ENCODE data around the gene MED16. TPM values are rescaled to one million over a fixed set of nuclear protein-coding genes. Genes with fewer than 3 reads are reported as not detected.
A peak's percentile ranks its signal among the peaks of the same experiment; 100 is the strongest.
"Not testable (repeated sequence)": the region's sequence is repeated elsewhere in the genome, so short reads cannot be mapped to it uniquely, and the experiment has no call there.

The MED16 gene
- total RNA-seq, 1 donor from 2014 or later: 55.7 TPM

DNA sequence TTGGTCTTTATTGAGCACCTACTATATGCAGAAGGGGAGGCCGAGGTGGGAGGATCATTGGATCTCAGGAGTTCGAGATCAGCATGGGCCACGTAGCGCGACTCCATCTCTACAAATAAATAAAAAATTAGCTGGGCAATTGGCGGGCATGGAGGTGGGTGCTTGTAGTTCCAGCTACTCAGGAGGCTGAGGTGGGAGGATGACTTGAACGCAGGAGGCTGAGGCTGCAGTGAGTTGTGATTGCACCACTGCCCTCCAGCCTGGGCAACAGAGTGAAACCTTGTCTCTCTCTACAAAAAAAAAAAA is 29.7 kb downstream of the MED16 start:
- H3K27ac Mint-ChIP-seq: no peak overlapping the region
- intact Hi-C loops (cut with micrococcal nuclease): loop anchor here (2.0 to 5.0 kb wide), 3 partner anchors 30 to 119 kb away; partner anchors contain the start of genes MED16, RNU6-9 and WDR18
- H3K27me3 Mint-ChIP-seq (ENCODE audit: low read depth): peaks cover 6% of the 10 kb centered on the region
- DNase-seq (ENCODE audit: low spot score): no peak
- H3K9me3 Mint-ChIP-seq: no peaks in the 10 kb centered on the region
- H3K36me3 Mint-ChIP-seq (ENCODE audit: low read depth): peaks cover 5% of the 10 kb centered on the region
- peak overlapping the region; percentile 49 for H3K4me3 Mint-ChIP-seq (ENCODE audit: low read depth)
- peaks cover 9% of the 10 kb centered on the region for H3K4me1 Mint-ChIP-seq (ENCODE audit: low read depth)

GRCh38 chr19:862581-863314 is 30.2 kb downstream of the MED16 start:
- Mint-ChIP-seq H3K4me3 (ENCODE audit: low read depth) (peak overlapping the region; percentile 49), H3K36me3 (ENCODE audit: low read depth) (peaks cover 5% of the 10 kb centered on the region), H3K4me1 (ENCODE audit: low read depth) (peaks cover 9% of the 10 kb centered on the region), H3K27ac (no peak overlapping the region), H3K9me3 (no peaks in the 10 kb centered on the region), H3K27me3 (ENCODE audit: low read depth) (peaks cover 6% of the 10 kb centered on the region)
- intact Hi-C loops (cut with micrococcal nuclease): loop anchor here (2.0 to 5.0 kb wide), 3 partner anchors 30 to 120 kb away; partner anchors contain the start of genes MED16, RNU6-9 and WDR18
- peak; percentile 76 for DNase-seq (ENCODE audit: low spot score)

DNA sequence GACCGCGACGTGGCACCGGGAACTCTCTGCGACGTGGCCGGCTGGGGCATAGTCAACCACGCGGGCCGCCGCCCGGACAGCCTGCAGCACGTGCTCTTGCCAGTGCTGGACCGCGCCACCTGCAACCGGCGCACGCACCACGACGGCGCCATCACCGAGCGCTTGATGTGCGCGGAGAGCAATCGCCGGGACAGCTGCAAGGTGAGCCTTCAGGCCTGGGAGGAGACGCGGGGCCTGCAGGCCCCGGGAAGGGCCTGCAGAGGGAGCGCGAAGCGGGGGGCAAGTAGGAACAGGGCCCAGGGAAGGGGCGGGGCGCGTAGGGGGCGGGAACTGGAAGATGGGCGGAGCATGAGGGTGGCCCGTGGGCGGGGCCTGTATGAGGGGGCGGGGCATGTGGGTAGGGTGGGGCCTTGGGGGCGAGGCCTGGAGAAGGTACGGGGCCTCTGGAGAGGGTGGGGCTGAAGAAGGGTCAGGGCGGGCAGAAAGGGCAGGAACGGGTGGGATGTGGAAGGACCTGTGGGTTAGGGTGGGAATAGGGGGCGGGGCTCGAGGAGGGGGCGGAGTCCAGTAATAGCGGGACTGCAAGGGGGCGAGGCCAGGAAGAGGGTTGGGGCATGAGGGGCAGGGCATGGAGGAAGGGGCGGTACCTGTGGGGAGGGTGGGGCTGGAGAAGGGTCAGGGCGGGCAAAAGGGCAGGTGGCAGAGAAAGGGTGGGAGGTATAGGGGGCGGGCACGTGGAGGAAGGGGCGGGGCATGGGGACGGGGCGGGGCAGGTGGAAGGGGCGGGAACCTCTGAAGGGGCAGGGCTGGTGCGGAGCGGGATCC is 31.0 kb downstream of the MED16 start:
- Mint-ChIP-seq H3K27ac (no peak overlapping the region), H3K4me1 (ENCODE audit: low read depth) (peaks cover 9% of the 10 kb centered on the region), H3K4me3 (ENCODE audit: low read depth) (no peak overlapping the region), H3K36me3 (ENCODE audit: low read depth) (no peaks in the 10 kb centered on the region), H3K9me3 (no peaks in the 10 kb centered on the region), H3K27me3 (ENCODE audit: low read depth) (peaks cover 6% of the 10 kb centered on the region)
- peak; percentile 45 for DNase-seq (ENCODE audit: low spot score)
- intact Hi-C loops (cut with micrococcal nuclease): loop anchor here (2.0 to 5.0 kb wide), 3 partner anchors 31 to 120 kb away; partner anchors contain the start of genes MED16, RNU6-9 and WDR18

GRCh38 chr19:861141-861755 is 31.7 kb downstream of the MED16 start:
- Mint-ChIP-seq H3K9me3 (no peaks in the 10 kb centered on the region), H3K4me3 (ENCODE audit: low read depth) (no peak overlapping the region), H3K27me3 (ENCODE audit: low read depth) (peaks cover 6% of the 10 kb centered on the region), H3K4me1 (ENCODE audit: low read depth) (peaks cover 9% of the 10 kb centered on the region), H3K27ac (no peak overlapping the region), H3K36me3 (ENCODE audit: low read depth) (no peaks in the 10 kb centered on the region)
- DNase-seq (ENCODE audit: low spot score): no peak
- intact Hi-C loops (cut with micrococcal nuclease): loop anchor here (5.0 kb wide), 1 partner anchor 121 kb away; the partner anchor contains the start of gene WDR18

GRCh38 chr19:858868-859843 is 33.8 kb downstream of the MED16 start, which contains the start of gene CFD:
CFD (plus strand) TSS chr19:859664; CDS start chr19:859690, 26 bp downstream.
- Mint-ChIP-seq H3K36me3 (ENCODE audit: low read depth) (no peaks in the 10 kb centered on the region), H3K27me3 (ENCODE audit: low read depth) (peaks cover 6% of the 10 kb centered on the region), H3K27ac (no peak within 1 kb of the TSS), H3K4me1 (ENCODE audit: low read depth) (peaks cover 9% of the 10 kb centered on the region), H3K9me3 (no peaks in the 10 kb centered on the region), H3K4me3 (ENCODE audit: low read depth) (peak within 1 kb of the TSS; percentile 13)
- DNase-seq (ENCODE audit: low spot score): no peak
- intact Hi-C loops (cut with micrococcal nuclease): no loop called here

DNA sequence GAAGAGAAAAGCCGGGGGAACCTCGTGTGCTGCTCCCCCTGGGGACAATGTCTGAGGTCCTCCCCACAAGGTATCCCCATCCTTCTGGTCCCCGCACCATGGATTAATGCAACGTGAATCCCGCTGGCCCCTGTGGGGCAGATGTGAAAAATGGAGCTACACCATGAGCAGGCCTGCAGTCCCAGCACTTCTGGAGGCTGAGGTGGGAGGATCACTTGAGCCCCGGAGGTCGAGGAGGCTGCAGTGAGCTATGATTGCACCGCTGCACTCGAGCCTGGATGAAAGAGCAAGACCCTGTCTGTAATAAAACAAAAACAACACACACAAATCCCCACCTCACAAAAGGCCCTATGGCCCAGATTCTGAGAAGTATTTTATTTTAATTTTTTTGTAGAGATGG is 34.7 kb downstream of the MED16 start:
- H3K36me3 Mint-ChIP-seq (ENCODE audit: low read depth): no peaks in the 10 kb centered on the region
- no peaks in the 10 kb centered on the region for H3K9me3 Mint-ChIP-seq
- intact Hi-C loops (cut with micrococcal nuclease): no loop called here
- no peak for DNase-seq (ENCODE audit: low spot score)
- H3K4me3 Mint-ChIP-seq (ENCODE audit: low read depth): no peak overlapping the region
- no peak overlapping the region for H3K27ac Mint-ChIP-seq
- H3K4me1 Mint-ChIP-seq (ENCODE audit: low read depth): peaks cover 6% of the 10 kb centered on the region
- peaks cover 6% of the 10 kb centered on the region for H3K27me3 Mint-ChIP-seq (ENCODE audit: low read depth)

DNA sequence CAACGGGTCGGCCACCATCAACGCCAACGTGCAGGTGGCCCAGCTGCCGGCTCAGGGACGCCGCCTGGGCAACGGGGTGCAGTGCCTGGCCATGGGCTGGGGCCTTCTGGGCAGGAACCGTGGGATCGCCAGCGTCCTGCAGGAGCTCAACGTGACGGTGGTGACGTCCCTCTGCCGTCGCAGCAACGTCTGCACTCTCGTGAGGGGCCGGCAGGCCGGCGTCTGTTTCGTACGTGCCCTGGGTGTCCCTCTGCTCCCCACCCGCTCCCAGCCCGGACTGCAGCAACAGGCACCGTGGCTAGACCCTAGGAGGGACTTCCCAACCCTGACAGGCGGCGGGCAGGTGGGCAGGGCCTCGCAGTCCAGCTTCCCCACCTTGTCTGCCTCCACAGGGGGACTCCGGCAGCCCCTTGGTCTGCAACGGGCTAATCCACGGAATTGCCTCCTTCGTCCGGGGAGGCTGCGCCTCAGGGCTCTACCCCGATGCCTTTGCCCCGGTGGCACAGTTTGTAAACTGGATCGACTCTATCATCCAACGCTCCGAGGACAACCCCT is 37.3 kb downstream of the MED16 start:
- Mint-ChIP-seq H3K27me3 (ENCODE audit: low read depth) (peaks cover 6% of the 10 kb centered on the region), H3K4me3 (ENCODE audit: low read depth) (no peak overlapping the region), H3K9me3 (no peaks in the 10 kb centered on the region), H3K27ac (no peak overlapping the region), H3K4me1 (ENCODE audit: low read depth) (no peaks in the 10 kb centered on the region), H3K36me3 (ENCODE audit: low read depth) (no peaks in the 10 kb centered on the region)
- intact Hi-C loops (cut with micrococcal nuclease): no loop called here
- no peak for DNase-seq (ENCODE audit: low spot score)

GRCh38 chr19:855142-855541 is 37.8 kb downstream of the MED16 start:
- Mint-ChIP-seq H3K4me1 (ENCODE audit: low read depth) (no peaks in the 10 kb centered on the region), H3K4me3 (ENCODE audit: low read depth) (no peak overlapping the region), H3K9me3 (no peaks in the 10 kb centered on the region), H3K27ac (no peak overlapping the region), H3K36me3 (ENCODE audit: low read depth) (no peaks in the 10 kb centered on the region), H3K27me3 (ENCODE audit: low read depth) (peaks cover 6% of the 10 kb centered on the region)
- DNase-seq (ENCODE audit: low spot score): no peak
- intact Hi-C loops (cut with micrococcal nuclease): no loop called here

GRCh38 chr19:854549-854948 is 38.4 kb downstream of the MED16 start:
- H3K4me3 Mint-ChIP-seq (ENCODE audit: low read depth): no peak overlapping the region

DNA sequence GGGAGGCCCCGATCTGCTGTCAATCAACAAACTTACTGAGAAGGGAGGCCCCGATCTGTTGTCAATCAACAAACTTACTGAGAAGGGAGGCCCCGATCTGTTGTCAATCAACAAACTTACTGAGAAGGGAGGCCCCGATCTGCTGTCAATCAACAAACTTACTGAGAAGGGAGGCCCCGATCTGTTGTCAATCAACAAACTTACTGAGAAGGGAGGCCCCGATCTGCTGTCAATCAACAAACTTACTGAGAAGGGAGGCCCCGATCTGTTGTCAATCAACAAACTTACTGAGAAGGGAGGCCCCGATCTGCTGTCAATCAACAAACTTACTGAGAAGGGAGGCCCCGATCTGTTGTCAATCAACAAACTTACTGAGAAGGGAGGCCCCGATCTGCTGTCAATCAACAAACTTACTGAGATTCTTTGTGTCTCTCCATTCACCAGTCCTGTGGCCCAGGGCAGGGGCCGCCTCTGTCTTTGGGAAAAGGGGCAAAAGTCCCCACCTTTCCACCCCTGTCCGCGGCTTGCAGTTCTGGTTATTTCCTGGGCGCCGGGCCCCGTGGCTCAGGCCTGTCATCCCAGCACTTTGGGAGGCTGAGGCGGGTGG is 39.3 kb downstream of the MED16 start:
- H3K27ac Mint-ChIP-seq; DNase-seq (ENCODE audit: low spot score); H3K4me3 Mint-ChIP-seq (ENCODE audit: low read depth); H3K27me3 Mint-ChIP-seq (ENCODE audit: low read depth); H3K9me3 Mint-ChIP-seq; H3K36me3 Mint-ChIP-seq (ENCODE audit: low read depth); H3K4me1 Mint-ChIP-seq (ENCODE audit: low read depth); intact Hi-C loops (cut with micrococcal nuclease): not testable (repeated sequence)

More at GRCh38 chr19:854549-854948, 38.4 kb downstream of the MED16 start:
- Mint-ChIP-seq H3K36me3 (ENCODE audit: low read depth) (no peaks in the 10 kb centered on the region), H3K27ac (no peak overlapping the region), H3K27me3 (ENCODE audit: low read depth) (peaks cover 3% of the 10 kb centered on the region), H3K4me1 (ENCODE audit: low read depth) (no peaks in the 10 kb centered on the region), H3K9me3 (no peaks in the 10 kb centered on the region)
- intact Hi-C loops (cut with micrococcal nuclease): no loop called here
- no peak for DNase-seq (ENCODE audit: low spot score)

- H3K4me1 Mint-ChIP-seq (ENCODE audit: low read depth): no peaks in the 10 kb centered on the region
- intact Hi-C loops (cut with micrococcal nuclease): no loop called here
- H3K4me3 Mint-ChIP-seq (ENCODE audit: low read depth): no peak overlapping the region
- H3K27me3 Mint-ChIP-seq (ENCODE audit: low read depth): no peaks in the 10 kb centered on the region
- no peak overlapping the region for H3K27ac Mint-ChIP-seq
- no peak for DNase-seq (ENCODE audit: low spot score)
- H3K9me3 Mint-ChIP-seq: no peaks in the 10 kb centered on the region
- H3K36me3 Mint-ChIP-seq (ENCODE audit: low read depth): no peaks in the 10 kb centered on the region
Observed at GRCh38 chr19:853014-853585, 39.9 kb downstream of the MED16 start.

All from activated T-helper 2 cell treated with anti-CD3 and anti-CD28 coated beads, Interferon-gamma antibody, Interleukin-2, Interleukin-4, amounts not matched to agents 10 μg/mL and 5 μg/mL and 100 μg/mL, durations not matched to agents 14 hours and 24 hours and 36 hours (primary cell).